SK-N-SH (cell line): ENCODE data around the gene ZMAT2.
A peak's percentile ranks its signal among the peaks of the same experiment; 100 is the strongest.

Experiments
- CHD2 ChIP-seq: fragments of 150-350 bp; IDR thresholded peaks from 2 replicates; pipeline ENCODE4 v1.6.1; 2018; ENCODE audit warnings: low read length; ENCODE audit not compliant: partially characterized antibody
- GATA2 ChIP-seq: sonication (generic); formaldehyde crosslinking; IDR thresholded peaks from 2 replicates; pipeline ENCODE4 v1.5.0; 2020; ENCODE audit warnings: mild to moderate bottlenecking, missing genetic modification reagents
- POLR2AphosphoS5 ChIP-seq: IDR thresholded peaks from 2 replicates; pipeline ENCODE4 v1.6.1; 2012; ENCODE audit warnings: low read depth, low read length
- TAF1 ChIP-seq: IDR thresholded peaks from 2 replicates; pipeline ENCODE4 v1.6.1; 2012; ENCODE audit warnings: low read depth, mild to moderate bottlenecking, low read length, moderate library complexity, borderline replicate concordance
- TEAD4 ChIP-seq: IDR thresholded peaks from 2 replicates; pipeline ENCODE4 v1.4.0; 2012; ENCODE audit warnings: mild to moderate bottlenecking, borderline replicate concordance; ENCODE audit not compliant: insufficient read depth
- TF ChIP-seq, protein P1 (sequence below): fragments of 200-600 bp; sonication (generic); IDR thresholded peaks from 2 replicates; pipeline ENCODE4 v1.6.1; 2017; ENCODE audit warnings: antibody characterized with exemption, mild to moderate bottlenecking, moderate library complexity

DNA sequence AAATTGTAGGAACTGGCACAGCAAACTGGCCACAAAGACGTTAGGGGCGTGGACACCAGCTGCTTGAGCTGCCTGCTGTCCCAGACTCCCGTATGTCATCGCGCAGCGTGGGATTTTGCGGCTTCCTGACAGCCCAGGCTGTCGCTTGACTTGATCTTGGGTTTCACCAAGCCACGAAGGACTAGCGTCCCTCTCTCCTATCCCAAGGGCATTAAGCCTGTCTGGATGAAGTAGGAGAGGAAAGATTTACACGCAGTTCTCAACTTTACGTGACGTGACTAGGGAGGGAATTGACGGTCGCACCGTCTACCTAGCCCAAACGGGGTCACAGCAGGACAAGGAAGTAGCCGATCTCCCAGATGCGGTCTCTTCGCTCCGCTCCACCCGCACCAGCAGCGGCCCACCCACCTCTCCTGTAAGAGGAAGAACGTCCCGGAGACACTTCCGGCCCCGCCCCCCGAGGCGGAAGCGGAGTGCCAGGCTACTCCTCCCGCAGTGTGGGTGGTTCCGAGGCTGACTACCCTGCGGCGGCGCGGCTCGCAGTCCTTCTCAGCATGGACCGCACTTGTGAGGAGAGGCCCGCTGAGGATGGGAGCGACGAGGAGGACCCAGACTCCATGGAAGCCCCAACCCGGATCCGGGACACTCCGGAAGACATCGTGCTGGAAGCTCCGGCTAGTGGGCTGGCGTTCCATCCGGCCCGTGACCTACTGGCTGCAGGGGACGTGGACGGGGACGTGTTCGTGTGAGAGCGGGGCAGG, 35.7 kb upstream of the ZMAT2 start, which contains the start of gene WDR55:
- peak; percentile 89 for TF ChIP-seq TAF1
- no peak for TF ChIP-seq GATA2 (CRISPR knock-in tag)
- peak; percentile 97 for TF ChIP-seq POLR2AphosphoS5
- TF ChIP-seq, protein P1, sequence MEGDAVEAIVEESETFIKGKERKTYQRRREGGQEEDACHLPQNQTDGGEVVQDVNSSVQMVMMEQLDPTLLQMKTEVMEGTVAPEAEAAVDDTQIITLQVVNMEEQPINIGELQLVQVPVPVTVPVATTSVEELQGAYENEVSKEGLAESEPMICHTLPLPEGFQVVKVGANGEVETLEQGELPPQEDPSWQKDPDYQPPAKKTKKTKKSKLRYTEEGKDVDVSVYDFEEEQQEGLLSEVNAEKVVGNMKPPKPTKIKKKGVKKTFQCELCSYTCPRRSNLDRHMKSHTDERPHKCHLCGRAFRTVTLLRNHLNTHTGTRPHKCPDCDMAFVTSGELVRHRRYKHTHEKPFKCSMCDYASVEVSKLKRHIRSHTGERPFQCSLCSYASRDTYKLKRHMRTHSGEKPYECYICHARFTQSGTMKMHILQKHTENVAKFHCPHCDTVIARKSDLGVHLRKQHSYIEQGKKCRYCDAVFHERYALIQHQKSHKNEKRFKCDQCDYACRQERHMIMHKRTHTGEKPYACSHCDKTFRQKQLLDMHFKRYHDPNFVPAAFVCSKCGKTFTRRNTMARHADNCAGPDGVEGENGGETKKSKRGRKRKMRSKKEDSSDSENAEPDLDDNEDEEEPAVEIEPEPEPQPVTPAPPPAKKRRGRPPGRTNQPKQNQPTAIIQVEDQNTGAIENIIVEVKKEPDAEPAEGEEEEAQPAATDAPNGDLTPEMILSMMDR = no peak
- no peak for TF ChIP-seq TEAD4
- TF ChIP-seq CHD2 = peak; percentile 38
